Esophagus squamous epithelium (tissue), 4 donors: ENCODE data around the gene PSMB4.

Experiments used
- POLR2A ChIP-seq, 4 donors: fragments of 450-650 bp; IDR thresholded peaks; one replicate each; pipeline ENCODE4 v1.6.1; 2017; ENCODE audit warnings: antibody characterized with exemption in 4 of 4, mild to moderate bottlenecking in 4 of 4, moderate library complexity in 3 of 4
- TF ChIP-seq, protein P1 (sequence below), 6 experiments: fragments of 450-650 bp in 4 of 6; fragments of 200-600 bp in 2 of 6; sonication (generic) in 2 of 6; IDR thresholded peaks; one replicate each; pipeline ENCODE4 v1.5.1; 2016 to 2019; ENCODE audit warnings: antibody characterized with exemption in 6 of 6, mild to moderate bottlenecking in 4 of 6, moderate library complexity in 4 of 6

DNA sequence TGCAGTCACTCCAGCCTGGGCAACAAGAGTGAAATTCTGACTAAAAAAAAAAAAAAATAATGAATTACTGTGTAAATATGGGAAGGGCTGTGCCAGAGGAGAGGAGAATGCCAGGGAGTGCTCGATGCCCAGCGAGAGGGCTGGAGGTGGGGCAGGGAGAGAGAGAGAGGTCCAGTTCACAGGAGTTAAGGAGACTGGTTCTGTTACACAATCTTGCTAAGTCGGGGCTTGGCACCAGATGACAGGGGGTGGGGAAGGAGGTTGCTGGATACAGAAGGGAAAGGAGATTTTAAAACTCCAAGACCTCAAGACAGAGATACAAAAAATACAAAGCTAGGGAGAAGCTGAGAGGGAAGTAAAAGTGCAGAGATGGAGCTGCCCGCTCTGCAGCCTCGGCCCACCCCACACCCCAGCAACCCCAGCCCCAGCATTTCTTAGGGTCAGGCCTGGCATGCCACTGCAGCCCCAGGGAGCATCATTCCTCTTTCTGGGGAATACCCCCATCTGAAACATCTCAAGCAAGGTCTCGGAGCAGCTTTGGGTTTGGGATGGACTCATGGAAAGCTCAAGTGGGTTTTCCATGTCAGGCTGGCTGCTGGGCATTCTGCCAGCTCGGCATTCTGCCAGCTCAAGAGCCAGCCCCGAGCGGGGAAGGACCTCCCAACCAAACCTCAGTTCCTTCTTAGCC, 27.9 kb upstream of the PSMB4 start:
- TF ChIP-seq, protein P1, sequence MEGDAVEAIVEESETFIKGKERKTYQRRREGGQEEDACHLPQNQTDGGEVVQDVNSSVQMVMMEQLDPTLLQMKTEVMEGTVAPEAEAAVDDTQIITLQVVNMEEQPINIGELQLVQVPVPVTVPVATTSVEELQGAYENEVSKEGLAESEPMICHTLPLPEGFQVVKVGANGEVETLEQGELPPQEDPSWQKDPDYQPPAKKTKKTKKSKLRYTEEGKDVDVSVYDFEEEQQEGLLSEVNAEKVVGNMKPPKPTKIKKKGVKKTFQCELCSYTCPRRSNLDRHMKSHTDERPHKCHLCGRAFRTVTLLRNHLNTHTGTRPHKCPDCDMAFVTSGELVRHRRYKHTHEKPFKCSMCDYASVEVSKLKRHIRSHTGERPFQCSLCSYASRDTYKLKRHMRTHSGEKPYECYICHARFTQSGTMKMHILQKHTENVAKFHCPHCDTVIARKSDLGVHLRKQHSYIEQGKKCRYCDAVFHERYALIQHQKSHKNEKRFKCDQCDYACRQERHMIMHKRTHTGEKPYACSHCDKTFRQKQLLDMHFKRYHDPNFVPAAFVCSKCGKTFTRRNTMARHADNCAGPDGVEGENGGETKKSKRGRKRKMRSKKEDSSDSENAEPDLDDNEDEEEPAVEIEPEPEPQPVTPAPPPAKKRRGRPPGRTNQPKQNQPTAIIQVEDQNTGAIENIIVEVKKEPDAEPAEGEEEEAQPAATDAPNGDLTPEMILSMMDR (IDR thresholded peaks at IDR 0.05), result no peak
- TF ChIP-seq POLR2A (IDR thresholded peaks at IDR 0.05), result no peak
